Adipocyte (in vitro differentiated cells): Measurements from ENCODE around the gene NCMAP.
"Not testable (repeated sequence)": the region's sequence is repeated elsewhere in the genome, so short reads cannot be mapped to it uniquely, and the experiment has no call there.

Experiments used
- DNase-seq: peaks from one replicate; pipeline ENCODE4 v3.0.0-alpha.2; 2015; ENCODE audit warnings: low read depth
- H3K27me3 ChIP-seq: replicated peaks from 2 replicates; pipeline ENCODE4 v1.7.0; 2013; ENCODE audit warnings: mild to moderate bottlenecking, low read length, moderate library complexity; ENCODE audit not compliant: control insufficient read depth, insufficient read depth
- H3K36me3 ChIP-seq: 2 replicates; pipeline ENCODE4 v1.7.0; 2013; ENCODE audit warnings: low read length, mild to moderate bottlenecking, moderate library complexity; ENCODE audit not compliant: control insufficient read depth, insufficient read depth, severe bottlenecking
- H3K4me1 ChIP-seq: 2 replicates; pipeline ENCODE4 v1.7.0; 2013; ENCODE audit warnings: mild to moderate bottlenecking, low read length, moderate library complexity; ENCODE audit not compliant: control insufficient read depth, insufficient read depth
- H3K4me3 ChIP-seq: 2 replicates; pipeline ENCODE4 v1.7.0; 2013; ENCODE audit warnings: mild to moderate bottlenecking, low read length, moderate library complexity
- H3K9ac ChIP-seq: 2 replicates; pipeline ENCODE4 v1.7.0; 2013; ENCODE audit warnings: mild to moderate bottlenecking, low read length, moderate library complexity
- H3K9me3 ChIP-seq: 2 replicates; pipeline ENCODE4 v1.7.0; 2013; ENCODE audit warnings: mild to moderate bottlenecking, low read length, moderate library complexity; ENCODE audit not compliant: control insufficient read depth

Gene NCMAP

GRCh38 chr1:24545662-24546061 lies 10.2 kb upstream of the NCMAP start:
- DNase-seq: no peak
- no peak overlapping the region for H3K4me3 ChIP-seq
- H3K9ac ChIP-seq: no peak overlapping the region
- H3K27me3 ChIP-seq: peaks cover 33% of the 10 kb centered on the region
- H3K9me3 ChIP-seq: no peaks in the 10 kb centered on the region
- no peaks in the 10 kb centered on the region for H3K36me3 ChIP-seq
- H3K4me1 ChIP-seq: peaks cover 25% of the 10 kb centered on the region

GRCh38 chr1:24547195-24547594 lies 8.7 kb upstream of the NCMAP start:
- Histone ChIP-seq H3K4me1 (peaks cover 13% of the 10 kb centered on the region), H3K9me3 (no peaks in the 10 kb centered on the region), H3K36me3 (no peaks in the 10 kb centered on the region), H3K27me3 (peaks cover 47% of the 10 kb centered on the region), H3K4me3 (no peak overlapping the region), H3K9ac (no peak overlapping the region)
- no peak for DNase-seq

- no peaks in the 10 kb centered on the region for H3K9me3 ChIP-seq
- no peaks in the 10 kb centered on the region for H3K36me3 ChIP-seq
- no peak overlapping the region for H3K9ac ChIP-seq
- H3K4me1 ChIP-seq: peaks cover 13% of the 10 kb centered on the region
- H3K4me3 ChIP-seq: no peak overlapping the region
- DNase-seq: no peak
- H3K27me3 ChIP-seq: peaks cover 51% of the 10 kb centered on the region
These were observed 7.8 kb upstream of the NCMAP start for GRCh38 chr1:24548070-24548469.

- not testable (repeated sequence) for H3K9ac ChIP-seq, H3K4me3 ChIP-seq, H3K4me1 ChIP-seq, H3K9me3 ChIP-seq, H3K36me3 ChIP-seq, DNase-seq
- H3K27me3 ChIP-seq: peaks cover 60% of the 10 kb centered on the region
These were observed 6.7 kb upstream of the NCMAP start for GRCh38 chr1:24549210-24549609.

GRCh38 chr1:24551290-24551959 lies 4.5 kb upstream of the NCMAP start:
- H3K4me1 ChIP-seq: no peaks in the 10 kb centered on the region
- H3K4me3 ChIP-seq: no peak overlapping the region
- H3K27me3 ChIP-seq: peaks cover 68% of the 10 kb centered on the region
- H3K9me3 ChIP-seq: no peaks in the 10 kb centered on the region
- no peaks in the 10 kb centered on the region for H3K36me3 ChIP-seq
- DNase-seq: no peak
- no peak overlapping the region for H3K9ac ChIP-seq

- DNase-seq: peak; percentile 43
- H3K27me3 ChIP-seq: peaks cover 74% of the 10 kb centered on the region
- H3K36me3 ChIP-seq: no peaks in the 10 kb centered on the region
- H3K4me3 ChIP-seq: no peak overlapping the region
- no peaks in the 10 kb centered on the region for H3K9me3 ChIP-seq
- no peak overlapping the region for H3K9ac ChIP-seq
- no peaks in the 10 kb centered on the region for H3K4me1 ChIP-seq
These were observed 3.8 kb upstream of the NCMAP start for GRCh38 chr1:24551960-24552571.

GRCh38 chr1:24553931-24554330 lies 2.0 kb upstream of the NCMAP start:
- Histone ChIP-seq H3K4me1 (no peaks in the 10 kb centered on the region), H3K27me3 (peaks cover 70% of the 10 kb centered on the region), H3K4me3 (no peak overlapping the region), H3K9ac (no peak overlapping the region), H3K9me3 (no peaks in the 10 kb centered on the region), H3K36me3 (no peaks in the 10 kb centered on the region)
- DNase-seq: no peak

- DNase-seq: no peak
- H3K36me3 ChIP-seq: no peaks in the 10 kb centered on the region
- no peak overlapping the region for H3K9ac ChIP-seq
- no peak overlapping the region for H3K4me3 ChIP-seq
- H3K9me3 ChIP-seq: no peaks in the 10 kb centered on the region
- no peaks in the 10 kb centered on the region for H3K4me1 ChIP-seq
- H3K27me3 ChIP-seq: peaks cover 65% of the 10 kb centered on the region
These were observed 1.2 kb upstream of the NCMAP start for GRCh38 chr1:24554714-24555113.

GRCh38 chr1:24556414-24556795 lies 518 bp downstream of the NCMAP start:
- DNase-seq: no peak
- peaks cover 65% of the 10 kb centered on the region for H3K27me3 ChIP-seq
- H3K9me3 ChIP-seq: no peaks in the 10 kb centered on the region
- no peak overlapping the region for H3K9ac ChIP-seq
- H3K4me3 ChIP-seq: no peak overlapping the region
- H3K4me1 ChIP-seq: no peaks in the 10 kb centered on the region
- no peaks in the 10 kb centered on the region for H3K36me3 ChIP-seq

- Histone ChIP-seq H3K9ac (no peak overlapping the region), H3K9me3 (no peaks in the 10 kb centered on the region), H3K4me1 (no peaks in the 10 kb centered on the region), H3K4me3 (no peak overlapping the region), H3K27me3 (peaks cover 63% of the 10 kb centered on the region), H3K36me3 (no peaks in the 10 kb centered on the region)
- DNase-seq: no peak
These were observed 1.3 kb downstream of the NCMAP start for GRCh38 chr1:24557220-24557619.

- H3K36me3 ChIP-seq: no peaks in the 10 kb centered on the region
- no peaks in the 10 kb centered on the region for H3K4me1 ChIP-seq
- H3K4me3 ChIP-seq: no peak overlapping the region
- no peak overlapping the region for H3K9ac ChIP-seq
- no peaks in the 10 kb centered on the region for H3K9me3 ChIP-seq
- H3K27me3 ChIP-seq: peaks cover 63% of the 10 kb centered on the region
- DNase-seq: no peak
These were observed 1.8 kb downstream of the NCMAP start for GRCh38 chr1:24557711-24558131.

GRCh38 chr1:24558455-24558854 lies 2.6 kb downstream of the NCMAP start:
- no peak for DNase-seq

More at GRCh38 chr1:24558455-24558854, 2.6 kb downstream of the NCMAP start:
- no peak overlapping the region for H3K4me3 ChIP-seq
- H3K4me1 ChIP-seq: no peaks in the 10 kb centered on the region
- H3K36me3 ChIP-seq: no peaks in the 10 kb centered on the region
- H3K9me3 ChIP-seq: no peaks in the 10 kb centered on the region
- H3K9ac ChIP-seq: no peak overlapping the region
- H3K27me3 ChIP-seq: peaks cover 63% of the 10 kb centered on the region
